ENCODE results near the gene SHROOM3.

- TF ChIP-seq CTCF (IDR thresholded peaks at IDR 0.05; ENCODE audit: low read depth, low read length) (no peak), POLR2A (IDR thresholded peaks at IDR 0.05; ENCODE audit: extremely low read depth, insufficient read length) (no peak)
Observed at GRCh38 chr4:76592460-76592859, 157.4 kb downstream of the SHROOM3 start.

Measured in NB4 (cell line).